ENCODE measurements around the gene LY6G6F.

Gene LY6G6F

DNA sequence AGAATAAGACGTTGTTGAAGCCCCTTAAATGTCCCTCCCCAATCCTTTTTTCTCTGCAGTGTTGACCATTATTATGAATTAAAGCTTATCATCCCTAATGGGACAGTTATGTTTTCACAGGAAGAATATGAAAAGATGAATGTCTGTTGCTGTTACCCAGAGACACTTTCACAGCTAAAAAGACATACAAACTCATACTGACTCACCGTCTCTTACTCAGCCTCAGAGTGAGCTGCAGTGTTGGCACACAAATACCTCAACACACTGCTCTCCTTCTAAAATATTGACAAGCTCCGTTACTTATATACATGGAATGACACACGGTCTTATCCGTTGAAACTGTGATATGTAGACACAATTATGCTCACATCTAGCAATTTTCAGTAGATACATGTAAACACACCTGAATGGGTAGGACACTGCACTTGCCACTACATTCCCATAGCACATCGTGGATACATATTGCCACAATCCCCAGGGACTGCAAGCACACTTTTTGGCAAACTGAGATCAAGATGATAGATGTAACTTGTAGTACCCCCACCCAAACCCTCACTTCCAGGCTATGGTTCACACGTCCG, 46.2 kb downstream of the LY6G6F start:
- peak overlapping the region; percentile 21 for H3K27ac Mint-ChIP-seq
- H3K4me1 Mint-ChIP-seq, result no peaks in the 10 kb centered on the region
- TF ChIP-seq, protein P1, sequence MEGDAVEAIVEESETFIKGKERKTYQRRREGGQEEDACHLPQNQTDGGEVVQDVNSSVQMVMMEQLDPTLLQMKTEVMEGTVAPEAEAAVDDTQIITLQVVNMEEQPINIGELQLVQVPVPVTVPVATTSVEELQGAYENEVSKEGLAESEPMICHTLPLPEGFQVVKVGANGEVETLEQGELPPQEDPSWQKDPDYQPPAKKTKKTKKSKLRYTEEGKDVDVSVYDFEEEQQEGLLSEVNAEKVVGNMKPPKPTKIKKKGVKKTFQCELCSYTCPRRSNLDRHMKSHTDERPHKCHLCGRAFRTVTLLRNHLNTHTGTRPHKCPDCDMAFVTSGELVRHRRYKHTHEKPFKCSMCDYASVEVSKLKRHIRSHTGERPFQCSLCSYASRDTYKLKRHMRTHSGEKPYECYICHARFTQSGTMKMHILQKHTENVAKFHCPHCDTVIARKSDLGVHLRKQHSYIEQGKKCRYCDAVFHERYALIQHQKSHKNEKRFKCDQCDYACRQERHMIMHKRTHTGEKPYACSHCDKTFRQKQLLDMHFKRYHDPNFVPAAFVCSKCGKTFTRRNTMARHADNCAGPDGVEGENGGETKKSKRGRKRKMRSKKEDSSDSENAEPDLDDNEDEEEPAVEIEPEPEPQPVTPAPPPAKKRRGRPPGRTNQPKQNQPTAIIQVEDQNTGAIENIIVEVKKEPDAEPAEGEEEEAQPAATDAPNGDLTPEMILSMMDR (IDR thresholded peaks at IDR 0.05), result no peak
- peaks cover 4% of the 10 kb centered on the region for H3K27me3 Mint-ChIP-seq (ENCODE audit: low read depth, poor library complexity)
- H3K36me3 Mint-ChIP-seq (ENCODE audit: low read depth), result peaks cover 5% of the 10 kb centered on the region
- DNase-seq, result no peak
- no peak overlapping the region for H3K4me3 Mint-ChIP-seq
- H3K9me3 Mint-ChIP-seq, result no peaks in the 10 kb centered on the region

DNA sequence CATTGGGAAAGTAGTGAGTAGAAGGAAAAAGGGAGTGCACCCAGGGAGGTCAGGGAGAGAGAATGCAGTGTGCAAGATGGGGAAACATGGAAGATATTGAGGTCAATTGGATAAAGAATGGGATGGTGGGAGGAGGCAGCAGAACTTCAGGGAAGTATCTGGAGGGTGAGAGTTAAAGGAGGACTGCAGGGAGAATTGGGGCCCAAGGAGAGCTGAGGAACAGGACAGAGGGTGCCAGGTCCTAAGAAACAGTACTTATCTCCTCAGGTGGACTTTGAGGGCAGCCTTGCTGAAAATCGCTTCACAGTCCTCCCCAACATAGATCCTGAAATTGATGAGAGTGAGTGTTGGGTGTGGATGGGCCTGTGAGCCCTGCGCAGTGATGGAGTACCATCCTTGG, 51.6 kb downstream of the LY6G6F start:
- Mint-ChIP-seq H3K27ac (no peak overlapping the region), H3K36me3 (ENCODE audit: low read depth) (peaks cover 43% of the 10 kb centered on the region), H3K4me1 (peaks cover 20% of the 10 kb centered on the region), H3K9me3 (no peaks in the 10 kb centered on the region), H3K27me3 (ENCODE audit: low read depth, poor library complexity) (peaks cover 10% of the 10 kb centered on the region), H3K4me3 (no peak overlapping the region)
- no peak for DNase-seq
- TF ChIP-seq, protein P1 (IDR thresholded peaks at IDR 0.05), result no peak
